PC-9 (cell line): ENCODE data around the gene CD7.

Experiments
- EZH2 ChIP-seq: fragments of 200-600 bp; sonication (generic); IDR thresholded peaks from 2 replicates; pipeline ENCODE4 v1.8.0; 2017; ENCODE audit warnings: antibody characterized with exemption, low read depth
- TF ChIP-seq, protein P1 (sequence below): fragments of 200-600 bp; sonication (generic); conservative IDR thresholded peaks from 2 replicates; pipeline ENCODE4 v1.6.1; 2017; ENCODE audit warnings: mixed run types, antibody characterized with exemption, mild to moderate bottlenecking, moderate library complexity

DNA sequence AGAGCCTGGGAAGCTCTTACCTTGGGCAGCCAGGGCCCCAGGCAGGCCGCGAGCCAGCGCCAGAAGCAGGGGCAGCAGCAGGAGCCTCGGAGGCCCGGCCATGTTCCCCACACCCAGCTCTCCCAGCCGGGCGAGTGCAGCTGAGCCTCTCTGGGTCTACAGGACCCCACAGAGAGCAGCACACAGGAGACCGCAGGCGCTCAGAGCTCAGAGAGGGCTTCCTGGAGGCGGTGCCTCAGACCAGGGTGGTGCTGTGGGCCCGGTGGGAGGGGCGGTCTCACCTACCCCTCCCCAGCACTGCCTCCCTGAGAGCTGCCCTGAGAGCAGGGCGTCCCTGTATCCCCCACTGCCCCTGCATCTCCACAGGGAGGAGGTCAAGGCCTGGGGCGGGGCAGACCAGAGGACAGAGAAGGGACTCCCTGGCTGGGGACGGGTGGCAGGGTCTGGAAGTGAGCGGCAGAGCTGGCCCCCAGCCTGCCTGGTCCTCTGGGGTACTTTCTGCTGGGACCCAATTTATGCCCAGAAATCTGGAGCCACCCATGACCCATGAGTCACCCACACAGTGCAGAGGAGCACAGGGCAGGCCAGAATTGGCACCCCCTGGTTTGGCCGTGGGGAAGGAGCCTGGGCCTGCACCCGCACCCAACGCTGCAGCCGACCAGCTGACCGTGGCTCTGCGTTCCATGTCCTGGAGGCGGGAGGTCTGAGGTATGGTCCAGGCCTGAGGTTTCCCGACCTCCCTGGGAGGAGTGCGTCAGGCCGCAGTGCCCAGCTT, at the start of gene CD7:
- TF ChIP-seq, protein P1, sequence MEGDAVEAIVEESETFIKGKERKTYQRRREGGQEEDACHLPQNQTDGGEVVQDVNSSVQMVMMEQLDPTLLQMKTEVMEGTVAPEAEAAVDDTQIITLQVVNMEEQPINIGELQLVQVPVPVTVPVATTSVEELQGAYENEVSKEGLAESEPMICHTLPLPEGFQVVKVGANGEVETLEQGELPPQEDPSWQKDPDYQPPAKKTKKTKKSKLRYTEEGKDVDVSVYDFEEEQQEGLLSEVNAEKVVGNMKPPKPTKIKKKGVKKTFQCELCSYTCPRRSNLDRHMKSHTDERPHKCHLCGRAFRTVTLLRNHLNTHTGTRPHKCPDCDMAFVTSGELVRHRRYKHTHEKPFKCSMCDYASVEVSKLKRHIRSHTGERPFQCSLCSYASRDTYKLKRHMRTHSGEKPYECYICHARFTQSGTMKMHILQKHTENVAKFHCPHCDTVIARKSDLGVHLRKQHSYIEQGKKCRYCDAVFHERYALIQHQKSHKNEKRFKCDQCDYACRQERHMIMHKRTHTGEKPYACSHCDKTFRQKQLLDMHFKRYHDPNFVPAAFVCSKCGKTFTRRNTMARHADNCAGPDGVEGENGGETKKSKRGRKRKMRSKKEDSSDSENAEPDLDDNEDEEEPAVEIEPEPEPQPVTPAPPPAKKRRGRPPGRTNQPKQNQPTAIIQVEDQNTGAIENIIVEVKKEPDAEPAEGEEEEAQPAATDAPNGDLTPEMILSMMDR = no peak
- no peak for TF ChIP-seq EZH2
